Neural cell (in vitro differentiated cells): Measurements from ENCODE around the gene OS9.

Source experiments
- CTCF ChIP-seq: fragments of 450-650 bp; IDR thresholded peaks from 2 replicates; pipeline ENCODE4 v1.5.1; 2014; ENCODE audit warnings: antibody characterized with exemption, mild to moderate bottlenecking, moderate library complexity; ENCODE audit not compliant: poor library complexity, severe bottlenecking
- POLR2AphosphoS5 ChIP-seq: IDR thresholded peaks from 2 replicates; pipeline ENCODE4 v1.6.1; 2012
- TAF1 ChIP-seq: IDR thresholded peaks from 2 replicates; pipeline ENCODE4 v1.6.1; 2012; ENCODE audit warnings: low read depth

GRCh38 chr12:57674691-57675090, 19.2 kb upstream of the OS9 start:
- TF ChIP-seq CTCF = no peak
- TF ChIP-seq TAF1 = no peak
- no peak for TF ChIP-seq POLR2AphosphoS5
